Esophagus muscularis mucosa (tissue), 4 donors: ENCODE measurements around the gene RASAL1.

Experiments used
- EP300 ChIP-seq: sonication (generic); formaldehyde crosslinking; IDR thresholded peaks from one replicate; pipeline ENCODE4 v1.6.1; 2017; ENCODE audit warnings: antibody characterized with exemption
- POLR2AphosphoS5 ChIP-seq, 2 donors: sonication (generic); formaldehyde crosslinking; IDR thresholded peaks; one replicate each; pipeline ENCODE4 v1.6.1; 2017; ENCODE audit warnings: antibody characterized with exemption in 2 of 2
- TF ChIP-seq, protein P1 (sequence below), 3 experiments: fragments of 200-600 bp in 2 of 3; fragments of 450-650 bp in 1 of 3; sonication (generic) in 2 of 3; IDR thresholded peaks; one replicate each; pipeline ENCODE4 v1.5.1; 2017 to 2019; ENCODE audit warnings: antibody characterized with exemption in 3 of 3, mild to moderate bottlenecking in 2 of 3, moderate library complexity in 1 of 3

DNA sequence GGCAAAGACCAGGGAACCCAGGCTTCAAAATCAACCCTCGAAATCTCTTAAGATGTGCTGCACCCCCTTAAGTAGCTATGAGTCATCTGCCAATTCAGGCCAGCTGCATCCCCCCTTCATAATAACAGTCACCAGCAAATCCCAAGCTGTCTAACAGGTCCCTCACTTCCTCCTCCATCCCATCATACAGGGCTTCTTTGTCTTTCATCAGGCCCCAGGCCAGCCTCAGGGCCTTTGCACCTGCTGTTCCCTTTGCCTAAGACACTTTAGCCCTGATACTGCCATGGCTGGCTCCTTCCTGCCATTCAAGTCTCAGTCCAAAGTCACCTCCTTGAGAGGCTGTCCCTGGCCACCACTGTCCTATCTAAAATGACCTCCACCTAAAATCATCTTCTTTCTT is 4.0 kb downstream of the RASAL1 start:
- no peak for TF ChIP-seq EP300
- TF ChIP-seq, protein P1, sequence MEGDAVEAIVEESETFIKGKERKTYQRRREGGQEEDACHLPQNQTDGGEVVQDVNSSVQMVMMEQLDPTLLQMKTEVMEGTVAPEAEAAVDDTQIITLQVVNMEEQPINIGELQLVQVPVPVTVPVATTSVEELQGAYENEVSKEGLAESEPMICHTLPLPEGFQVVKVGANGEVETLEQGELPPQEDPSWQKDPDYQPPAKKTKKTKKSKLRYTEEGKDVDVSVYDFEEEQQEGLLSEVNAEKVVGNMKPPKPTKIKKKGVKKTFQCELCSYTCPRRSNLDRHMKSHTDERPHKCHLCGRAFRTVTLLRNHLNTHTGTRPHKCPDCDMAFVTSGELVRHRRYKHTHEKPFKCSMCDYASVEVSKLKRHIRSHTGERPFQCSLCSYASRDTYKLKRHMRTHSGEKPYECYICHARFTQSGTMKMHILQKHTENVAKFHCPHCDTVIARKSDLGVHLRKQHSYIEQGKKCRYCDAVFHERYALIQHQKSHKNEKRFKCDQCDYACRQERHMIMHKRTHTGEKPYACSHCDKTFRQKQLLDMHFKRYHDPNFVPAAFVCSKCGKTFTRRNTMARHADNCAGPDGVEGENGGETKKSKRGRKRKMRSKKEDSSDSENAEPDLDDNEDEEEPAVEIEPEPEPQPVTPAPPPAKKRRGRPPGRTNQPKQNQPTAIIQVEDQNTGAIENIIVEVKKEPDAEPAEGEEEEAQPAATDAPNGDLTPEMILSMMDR (IDR thresholded peaks at IDR 0.05), result no peak
- TF ChIP-seq POLR2AphosphoS5 (IDR thresholded peaks at IDR 0.05), result no peak
